ENCODE results near the gene RYK.

DNA sequence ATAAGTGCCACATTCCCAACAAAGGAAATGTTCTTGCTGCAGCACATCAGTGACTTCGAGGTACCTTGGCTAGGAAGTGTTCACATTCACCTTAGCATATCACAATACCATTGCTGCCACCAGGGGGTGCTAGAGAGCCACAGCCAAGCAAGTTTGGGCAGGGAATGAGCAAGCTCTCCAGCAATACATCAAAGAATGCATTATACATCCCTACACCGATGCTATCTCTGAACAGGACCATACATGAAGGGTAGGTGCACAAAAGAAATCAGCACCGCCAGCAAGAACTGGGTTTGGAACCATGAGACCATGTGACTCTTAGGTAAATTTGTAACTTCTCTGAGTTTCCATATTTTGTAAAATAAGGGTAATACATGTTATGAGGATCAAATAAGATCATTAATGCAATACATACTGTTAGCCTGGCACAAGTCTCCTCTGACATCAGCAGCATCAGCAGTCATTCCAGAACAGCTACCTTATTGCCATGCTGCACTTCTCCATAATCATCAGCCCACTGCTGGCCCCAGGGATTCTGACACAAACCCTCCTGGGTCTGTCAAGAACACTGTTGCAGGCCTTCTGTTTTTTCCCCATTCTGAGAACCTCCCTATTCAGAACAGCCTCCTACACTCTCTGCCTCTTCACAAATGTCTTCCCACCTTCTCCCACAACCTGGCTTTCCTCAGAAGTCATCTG is 37.5 kb downstream of the RYK start:
- TF ChIP-seq, protein P1, sequence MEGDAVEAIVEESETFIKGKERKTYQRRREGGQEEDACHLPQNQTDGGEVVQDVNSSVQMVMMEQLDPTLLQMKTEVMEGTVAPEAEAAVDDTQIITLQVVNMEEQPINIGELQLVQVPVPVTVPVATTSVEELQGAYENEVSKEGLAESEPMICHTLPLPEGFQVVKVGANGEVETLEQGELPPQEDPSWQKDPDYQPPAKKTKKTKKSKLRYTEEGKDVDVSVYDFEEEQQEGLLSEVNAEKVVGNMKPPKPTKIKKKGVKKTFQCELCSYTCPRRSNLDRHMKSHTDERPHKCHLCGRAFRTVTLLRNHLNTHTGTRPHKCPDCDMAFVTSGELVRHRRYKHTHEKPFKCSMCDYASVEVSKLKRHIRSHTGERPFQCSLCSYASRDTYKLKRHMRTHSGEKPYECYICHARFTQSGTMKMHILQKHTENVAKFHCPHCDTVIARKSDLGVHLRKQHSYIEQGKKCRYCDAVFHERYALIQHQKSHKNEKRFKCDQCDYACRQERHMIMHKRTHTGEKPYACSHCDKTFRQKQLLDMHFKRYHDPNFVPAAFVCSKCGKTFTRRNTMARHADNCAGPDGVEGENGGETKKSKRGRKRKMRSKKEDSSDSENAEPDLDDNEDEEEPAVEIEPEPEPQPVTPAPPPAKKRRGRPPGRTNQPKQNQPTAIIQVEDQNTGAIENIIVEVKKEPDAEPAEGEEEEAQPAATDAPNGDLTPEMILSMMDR (IDR thresholded peaks at IDR 0.05; ENCODE audit: low read depth, low read length, poor library complexity, severe bottlenecking) = peak; percentile 95
- no peak for TF ChIP-seq EZH2phosphoT487 (IDR thresholded peaks at IDR 0.05; ENCODE audit: borderline replicate concordance, low read length)
